NCI-H345 (cell line): ENCODE measurements around the gene KLRB1.
"Not testable (repeated sequence)": the region's sequence is repeated elsewhere in the genome, so short reads cannot be mapped to it uniquely, and the experiment has no call there.

ENCODE experiments used
- DNase-seq: peaks from one replicate; lab custom pipeline; 2025; lab: John Stamatoyannopoulos, UW

Gene KLRB1

DNA sequence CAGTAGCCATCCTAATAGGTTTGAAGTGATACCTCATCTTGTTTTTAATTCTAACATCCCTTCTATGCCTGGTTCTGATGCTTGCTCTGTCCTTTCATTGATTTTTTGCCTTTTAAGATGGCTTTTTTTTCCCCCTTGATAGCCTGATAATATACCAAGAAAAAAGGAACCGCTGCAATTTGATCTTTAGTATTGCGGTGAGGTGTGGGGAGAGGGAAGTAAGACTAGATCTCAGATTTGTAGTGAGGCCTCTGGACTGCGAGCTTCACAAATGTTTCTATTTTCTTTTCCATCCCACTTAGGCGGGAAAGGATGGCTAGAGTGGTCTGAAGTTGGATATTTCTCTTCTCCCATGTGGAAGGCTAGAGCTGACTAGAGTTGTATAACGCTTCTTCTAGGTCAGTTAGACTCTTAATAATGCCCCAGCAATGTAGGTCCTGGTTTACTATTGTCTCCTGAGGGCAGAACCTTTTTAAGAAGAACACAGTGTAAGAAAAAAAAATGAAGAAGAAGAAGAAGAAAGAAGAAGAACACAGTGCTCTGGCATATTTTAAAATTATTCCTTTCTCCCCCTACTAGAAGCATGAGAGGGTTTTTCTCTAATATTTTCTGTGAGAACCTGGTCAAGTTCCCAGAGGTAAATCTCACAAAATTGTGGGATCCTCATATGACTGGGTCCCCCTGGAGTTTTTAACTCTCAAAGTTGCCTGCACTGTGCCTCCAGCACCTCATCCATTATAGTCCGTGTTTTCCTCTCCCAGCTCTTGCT, 11.9 kb upstream of the KLRB1 start:
- no peak for DNase-seq

DNA sequence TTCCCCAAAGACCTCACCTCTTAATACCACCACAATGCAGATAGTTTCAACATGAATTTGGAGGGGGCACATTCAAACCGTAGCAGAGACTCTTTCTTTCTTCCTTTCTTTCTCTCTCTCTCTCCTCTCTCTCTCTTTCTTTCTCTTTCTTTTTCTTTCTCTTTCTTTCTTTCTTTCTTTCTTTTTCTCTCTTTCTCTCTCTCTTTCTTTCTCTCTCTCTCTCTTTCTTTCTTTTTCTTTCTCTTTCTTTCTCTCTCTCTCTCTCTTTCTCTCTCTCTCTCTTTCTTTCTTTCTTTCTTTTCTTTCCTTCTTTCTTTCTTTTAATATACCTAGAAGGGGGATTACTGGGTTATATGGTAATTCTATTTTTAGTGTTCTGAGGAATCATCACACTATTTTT, 11.2 kb upstream of the KLRB1 start:
- DNase-seq, result not testable (repeated sequence)

- no peak for DNase-seq
Observed at GRCh38 chr12:9617124-9617523, 9.4 kb upstream of the KLRB1 start.

GRCh38 chr12:9615420-9616136, 7.9 kb upstream of the KLRB1 start:
- DNase-seq, result no peak

- not testable (repeated sequence) for DNase-seq
Observed at GRCh38 chr12:9610606-9611005, 2.9 kb upstream of the KLRB1 start.

GRCh38 chr12:9606736-9607372, 862 bp downstream of the KLRB1 start:
- no peak for DNase-seq

GRCh38 chr12:9606247-9606646, 1.5 kb downstream of the KLRB1 start:
- no peak for DNase-seq

GRCh38 chr12:9605483-9605882, 2.2 kb downstream of the KLRB1 start:
- DNase-seq, result no peak

- no peak for DNase-seq
Observed at GRCh38 chr12:9604287-9604686, 3.4 kb downstream of the KLRB1 start.

DNA sequence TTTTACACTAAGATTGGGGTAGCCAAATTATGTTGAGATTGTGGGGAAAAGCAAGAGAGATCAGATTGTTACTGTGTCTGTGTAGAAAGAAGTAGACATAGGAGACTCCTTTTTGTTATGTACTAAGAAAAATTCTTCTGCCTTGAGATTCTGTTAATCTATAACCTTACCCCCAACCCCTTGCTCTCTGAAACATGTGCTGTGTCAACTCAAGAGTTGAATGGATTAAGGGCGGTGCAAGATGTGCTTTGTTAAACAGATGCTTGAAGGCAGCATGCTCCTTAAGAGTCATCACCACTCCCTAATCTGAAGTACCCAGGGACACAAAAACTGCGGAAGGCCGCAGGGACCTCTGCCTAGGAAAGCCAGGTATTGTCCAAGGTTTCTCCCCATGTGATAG, 7.3 kb downstream of the KLRB1 start:
- not testable (repeated sequence) for DNase-seq

DNA sequence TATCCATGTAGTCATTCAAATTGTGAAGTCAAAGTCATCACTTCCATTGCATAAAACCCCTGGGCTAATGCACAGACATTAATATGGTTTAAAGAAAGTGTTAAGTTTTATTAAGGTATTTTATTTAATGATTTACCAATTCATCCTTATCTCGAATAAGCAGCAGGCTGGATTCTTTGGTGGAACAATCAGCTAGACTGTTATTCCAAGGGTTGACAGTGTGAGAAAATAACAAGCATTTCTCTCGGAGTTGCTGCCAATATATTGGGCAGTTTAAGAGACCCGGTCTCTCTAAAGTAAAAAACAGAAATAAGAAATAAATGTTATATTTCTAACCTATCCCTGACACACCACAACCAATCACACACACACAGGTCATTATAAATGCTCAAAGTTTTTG, 9.4 kb downstream of the KLRB1 start:
- DNase-seq, result no peak

GRCh38 chr12:9597365-9597764, 10.4 kb downstream of the KLRB1 start:
- no peak for DNase-seq

GRCh38 chr12:9590441-9590840, 17.3 kb downstream of the KLRB1 start:
- DNase-seq, result no peak

GRCh38 chr12:9588749-9589148, 19.0 kb downstream of the KLRB1 start:
- DNase-seq, result no peak

DNA sequence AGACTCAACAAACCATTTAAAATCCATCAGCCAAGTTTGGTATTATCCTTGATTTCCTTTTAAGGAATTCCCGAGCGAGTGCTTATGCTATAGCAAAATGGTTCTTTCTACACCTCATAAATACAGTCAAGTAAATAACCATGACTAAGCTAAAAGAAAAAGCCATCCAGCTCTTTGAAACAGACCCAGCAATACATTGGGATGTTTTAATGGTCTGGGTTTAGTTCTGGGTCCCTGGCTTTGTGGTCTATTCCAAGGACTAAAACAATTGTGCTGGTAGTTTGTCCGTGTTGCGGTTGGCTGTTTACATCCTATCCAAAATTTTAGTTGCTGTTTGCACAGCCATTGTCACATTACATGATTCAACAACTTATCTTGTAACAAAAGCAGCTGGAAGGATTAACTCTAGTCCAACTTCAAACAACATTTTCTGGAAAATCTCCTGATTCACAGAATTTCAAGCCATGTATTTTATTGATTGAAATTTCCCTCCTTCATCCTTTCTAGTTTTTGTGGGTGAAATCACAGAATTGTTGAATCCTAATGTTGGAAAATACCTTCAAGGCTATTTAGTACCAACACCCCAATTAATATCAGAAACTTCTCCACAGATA, 19.6 kb downstream of the KLRB1 start:
- DNase-seq, result no peak

GRCh38 chr12:9577729-9578128, 30.0 kb downstream of the KLRB1 start:
- DNase-seq, result not testable (repeated sequence)

- not testable (repeated sequence) for DNase-seq
Observed at GRCh38 chr12:9567151-9567550, 40.6 kb downstream of the KLRB1 start.

DNA sequence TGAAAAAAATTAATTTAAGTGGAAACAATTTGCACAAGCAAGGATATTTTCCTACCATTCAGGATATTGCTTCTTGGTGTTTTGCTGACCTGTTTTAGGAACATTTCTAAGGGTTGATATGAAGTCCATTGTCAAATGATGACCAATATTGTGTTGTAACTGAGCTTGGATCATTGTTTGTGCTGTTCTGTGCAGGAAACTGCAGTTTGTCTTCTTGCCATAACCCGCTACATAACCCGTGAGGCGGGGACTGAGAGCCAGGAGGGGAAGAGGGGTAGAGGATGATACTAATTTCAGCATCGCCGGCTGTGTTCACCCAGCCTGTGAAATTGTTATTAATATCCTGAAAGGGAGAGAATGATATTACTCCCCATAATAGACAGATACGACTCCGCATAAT, 41.6 kb downstream of the KLRB1 start:
- not testable (repeated sequence) for DNase-seq

- DNase-seq, result not testable (repeated sequence)
Observed at GRCh38 chr12:9564418-9564817, 43.3 kb downstream of the KLRB1 start.

- DNase-seq, result not testable (repeated sequence)
Observed at GRCh38 chr12:9562841-9563453, 44.8 kb downstream of the KLRB1 start.

DNA sequence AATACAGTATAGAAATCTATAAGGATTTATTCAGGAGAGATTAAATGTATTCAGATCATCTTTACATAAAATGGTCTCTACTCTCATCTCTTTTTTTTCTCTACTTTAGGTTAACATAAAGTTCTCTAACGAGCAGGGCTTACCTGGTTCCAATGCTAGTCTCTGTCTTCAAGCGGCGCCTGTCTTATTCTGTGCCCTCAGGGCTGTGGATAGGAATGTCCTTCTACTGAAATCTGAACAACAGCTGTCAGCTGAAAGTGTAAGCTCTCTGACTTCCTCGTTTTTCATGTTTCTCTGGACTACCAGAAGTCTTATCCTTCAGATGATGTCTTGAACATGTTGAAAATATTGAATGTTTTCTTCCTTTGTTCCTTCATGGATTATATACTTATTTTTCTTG, 62.2 kb downstream of the KLRB1 start:
- DNase-seq, result not testable (repeated sequence)
